Measurements from ENCODE around the gene NT5DC4.

NT5DC4 gene

DNA sequence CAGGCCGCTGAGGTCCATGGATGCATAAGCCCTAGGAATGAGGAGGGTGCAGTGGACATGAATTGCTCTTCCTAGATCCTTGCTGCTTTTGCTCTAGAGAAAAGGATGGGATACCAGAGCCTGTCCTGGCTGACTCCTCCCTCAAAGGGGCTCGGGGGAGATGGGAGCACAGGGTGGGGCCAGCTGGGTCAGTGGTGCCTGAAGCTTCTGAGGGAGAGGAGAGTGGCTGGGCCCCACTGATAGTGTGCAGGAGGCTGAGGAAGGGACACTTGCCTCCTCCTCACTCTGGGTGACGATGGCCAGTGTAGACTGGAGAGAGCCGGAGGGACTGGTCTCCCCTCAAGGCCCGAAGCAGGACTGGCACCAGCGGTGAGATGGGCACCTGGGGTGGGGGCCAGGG lies at the start of gene NT5DC4:
Gene NT5DC4 (plus strand): TSS at position 236 of the 400 bp plus-strand sequence. CDS start 60 bp downstream, at position 296.
- no peak for DNase-seq (ENCODE audit: low spot score)

DNA sequence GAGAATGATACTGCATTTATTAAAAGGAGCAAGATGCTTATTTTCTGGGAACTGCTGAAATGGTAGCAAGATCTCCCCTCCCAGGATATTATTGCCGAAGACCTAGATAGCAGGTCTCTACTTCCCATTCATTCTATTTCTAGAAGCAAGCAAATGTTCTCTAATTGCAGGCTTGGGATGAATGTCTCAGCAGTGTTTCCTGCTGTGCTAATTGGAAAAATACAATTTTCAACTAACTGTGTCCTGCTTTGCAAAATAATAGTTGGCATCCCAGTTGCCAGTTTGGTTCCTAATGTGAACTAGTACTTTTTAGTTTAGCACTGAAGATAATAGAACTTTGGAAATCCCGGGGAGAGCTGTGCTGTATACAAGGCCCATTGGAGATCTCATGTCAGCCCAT lies 49.0 kb upstream of the NT5DC4 start:
- DNase-seq (ENCODE audit: low spot score) = no peak

DNA sequence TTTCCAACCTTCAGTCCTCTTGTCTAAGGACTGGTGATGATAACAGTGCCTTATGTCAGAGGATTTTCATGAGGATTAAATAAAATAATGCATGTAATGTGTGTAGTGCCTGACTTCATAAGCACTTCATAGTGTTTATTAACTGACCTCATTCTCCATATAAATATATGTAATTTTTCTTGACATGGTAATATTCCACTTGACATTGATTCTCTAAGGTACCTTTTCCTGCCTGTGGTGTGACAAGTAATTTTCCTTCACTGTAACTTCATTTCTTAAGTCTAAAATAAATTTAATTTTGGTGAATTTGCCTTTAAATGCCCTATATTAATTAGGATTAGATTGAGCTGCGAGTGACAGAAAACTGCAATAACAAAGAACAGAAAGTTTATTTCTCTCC lies 47.8 kb upstream of the NT5DC4 start:
- no peak for DNase-seq (ENCODE audit: low spot score)

DNA sequence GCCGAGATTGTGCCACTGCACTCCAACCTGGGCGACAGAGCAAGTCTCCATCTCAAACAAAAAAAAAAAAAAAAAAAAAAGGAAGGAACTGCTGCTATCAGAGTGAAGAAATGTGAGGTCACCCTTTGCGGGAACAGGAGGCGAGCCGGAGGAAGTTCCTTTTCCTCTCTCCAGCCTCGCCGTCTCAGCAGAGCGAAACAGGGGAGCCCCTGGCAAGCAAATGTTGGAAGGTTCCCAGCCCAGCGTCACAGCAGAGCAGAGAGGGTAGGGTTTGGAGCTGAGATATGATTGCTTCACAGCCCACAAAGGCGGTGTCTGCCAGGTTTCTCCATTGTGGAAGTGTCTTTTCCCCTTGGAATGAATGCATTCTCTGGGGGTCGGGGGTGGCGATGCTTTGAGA lies 46.6 kb upstream of the NT5DC4 start:
- no peak for DNase-seq (ENCODE audit: low spot score)

DNA sequence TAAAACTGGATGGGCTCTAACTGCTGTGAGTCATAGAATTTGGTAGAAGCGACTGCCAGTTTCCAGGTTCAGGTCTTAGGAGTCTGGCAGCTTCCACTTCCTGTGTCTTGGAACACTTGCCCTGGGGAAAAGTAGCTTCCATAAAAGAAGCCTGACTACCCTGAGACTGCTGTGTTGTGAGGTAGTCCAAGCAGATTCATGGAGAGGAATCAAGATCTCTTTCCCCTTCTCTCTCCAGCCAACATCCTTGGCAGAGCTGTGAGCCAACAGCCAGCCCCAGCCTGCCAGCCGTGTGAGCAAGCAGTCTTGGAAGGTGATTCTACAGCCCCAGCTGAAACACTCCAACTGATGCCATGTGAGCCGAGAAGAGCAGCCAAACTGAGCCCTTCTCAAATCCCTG lies 41.3 kb upstream of the NT5DC4 start:
- DNase-seq (ENCODE audit: low spot score) = no peak

DNA sequence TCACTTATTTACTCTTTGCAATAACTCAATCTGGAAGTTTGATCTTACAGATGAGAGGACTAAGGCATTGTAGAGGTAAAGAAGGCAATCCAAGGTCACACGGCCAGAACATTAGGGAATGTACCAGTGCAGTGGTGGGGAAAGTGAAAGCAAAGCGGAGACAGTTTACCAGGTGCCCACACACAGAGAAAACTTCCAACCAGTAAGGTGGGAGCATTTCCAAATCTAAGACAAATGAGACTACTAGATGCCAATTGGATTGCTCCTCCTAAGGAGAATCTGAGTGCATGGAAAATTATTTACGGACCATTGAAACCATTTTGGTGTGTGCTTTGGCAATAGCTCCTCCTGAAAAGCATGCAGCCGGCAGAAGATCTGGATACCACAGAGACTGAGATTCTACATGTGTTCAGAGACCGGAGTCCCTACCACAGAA lies 40.1 kb upstream of the NT5DC4 start:
- no peak for DNase-seq (ENCODE audit: low spot score)

DNA sequence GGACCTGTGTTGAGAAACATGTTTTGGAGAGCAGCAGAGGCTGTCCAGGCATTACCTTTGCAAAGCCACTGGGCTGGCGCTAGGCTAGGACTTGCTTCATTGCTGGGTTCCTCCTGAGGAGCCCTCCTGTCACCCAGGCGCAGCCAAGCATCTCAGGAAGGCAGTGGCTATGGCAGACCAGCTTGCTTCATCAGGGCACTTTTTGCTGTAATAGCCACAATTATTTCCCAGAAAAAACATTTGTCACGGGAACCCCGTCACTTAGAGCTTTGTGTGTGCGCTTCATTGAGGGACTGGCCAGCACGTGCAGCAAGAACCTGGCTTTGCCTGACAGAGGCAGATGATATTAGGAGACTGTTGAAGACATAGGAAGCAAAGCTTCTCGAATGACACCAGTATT lies 38.7 kb upstream of the NT5DC4 start:
- DNase-seq (ENCODE audit: low spot score) = no peak

DNA sequence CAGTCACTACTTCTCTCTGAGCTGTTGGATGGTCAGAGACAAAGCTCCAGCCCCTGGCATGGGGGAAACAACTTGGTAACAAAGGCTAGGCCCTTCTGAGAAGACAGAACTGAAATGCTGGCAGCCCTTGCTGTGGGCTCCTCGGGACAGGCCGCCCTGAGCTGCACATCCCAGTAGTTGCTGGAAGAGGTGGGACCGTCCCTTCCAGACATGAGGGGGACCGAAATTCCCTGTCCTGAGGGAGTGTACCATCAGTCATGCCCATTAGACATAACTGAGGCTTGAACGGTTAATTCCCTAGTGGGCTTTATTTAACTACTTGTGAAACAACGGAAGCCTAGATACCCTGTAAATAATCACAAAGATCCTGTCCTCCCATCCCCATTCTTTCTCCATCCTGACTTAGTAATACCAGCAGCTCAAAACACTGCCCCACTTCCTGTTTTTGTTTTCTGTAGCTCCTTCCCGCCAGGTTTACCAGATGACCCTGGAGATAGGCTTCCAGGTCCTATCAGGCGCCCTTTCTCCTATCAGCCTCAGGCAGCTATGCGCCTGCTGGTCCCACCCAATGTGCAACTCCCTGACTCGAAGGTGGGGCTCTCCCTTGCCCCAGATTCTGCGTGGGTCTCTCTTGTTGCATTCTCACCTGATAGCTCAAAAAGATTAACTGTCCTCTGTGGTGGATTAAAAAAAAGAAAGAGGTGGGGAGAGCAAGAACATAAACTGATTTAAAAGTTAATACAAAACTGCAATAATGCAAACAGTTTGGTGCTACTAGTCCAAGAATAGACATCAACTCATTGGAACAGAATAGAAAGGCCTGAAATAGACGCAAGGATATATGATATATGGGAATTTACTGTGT lies 37.0 kb upstream of the NT5DC4 start:
- DNase-seq (ENCODE audit: low spot score) = peak; percentile 85

DNA sequence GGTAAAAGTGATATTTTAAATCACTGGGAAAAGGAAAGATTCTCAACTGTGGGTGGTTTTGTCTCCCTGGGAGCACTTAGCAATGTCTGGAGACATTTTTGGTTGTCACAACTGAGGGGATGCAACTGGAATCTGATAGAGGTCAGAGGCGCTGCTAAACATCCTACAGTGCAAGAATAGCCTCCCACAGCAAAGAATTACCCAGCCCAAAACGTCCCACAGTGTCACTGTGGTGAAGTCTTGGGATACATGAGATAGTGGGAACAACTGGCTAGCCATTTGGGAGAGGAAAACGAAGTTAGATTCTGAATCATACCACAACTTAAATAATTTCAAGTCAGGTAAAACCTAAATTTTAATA lies 36.4 kb upstream of the NT5DC4 start:
- no peak for DNase-seq (ENCODE audit: low spot score)

DNA sequence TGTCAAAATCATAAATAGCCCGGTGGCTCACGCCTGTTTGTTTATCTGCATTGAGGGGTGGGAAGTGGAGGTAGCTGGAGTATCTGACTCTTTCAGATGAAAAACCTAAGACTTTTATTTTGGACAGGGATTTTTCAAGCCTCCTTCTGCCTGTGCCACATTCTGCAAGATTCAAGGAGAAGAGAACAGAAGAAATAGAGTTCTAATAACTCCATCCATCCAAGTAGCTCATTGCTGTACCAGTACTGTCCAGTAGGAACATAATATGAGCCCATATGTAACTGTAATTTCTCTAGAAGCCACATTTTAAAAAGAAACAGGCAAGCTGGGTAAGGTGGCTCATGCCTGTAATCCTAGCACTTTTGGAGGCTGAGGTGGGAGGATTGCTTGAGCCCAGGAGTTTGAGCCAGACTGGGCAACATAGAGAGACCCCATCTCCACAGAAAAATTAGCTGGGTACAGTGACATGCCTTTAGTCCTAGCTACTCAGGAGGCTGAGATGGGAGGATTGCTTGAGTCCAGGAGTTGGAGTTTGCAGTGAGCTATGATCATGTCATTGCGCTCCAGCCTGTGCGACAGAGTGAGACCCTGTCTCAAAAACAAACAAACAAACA lies 35.4 kb upstream of the NT5DC4 start:
- peak; percentile 70 for DNase-seq (ENCODE audit: low spot score)

DNA sequence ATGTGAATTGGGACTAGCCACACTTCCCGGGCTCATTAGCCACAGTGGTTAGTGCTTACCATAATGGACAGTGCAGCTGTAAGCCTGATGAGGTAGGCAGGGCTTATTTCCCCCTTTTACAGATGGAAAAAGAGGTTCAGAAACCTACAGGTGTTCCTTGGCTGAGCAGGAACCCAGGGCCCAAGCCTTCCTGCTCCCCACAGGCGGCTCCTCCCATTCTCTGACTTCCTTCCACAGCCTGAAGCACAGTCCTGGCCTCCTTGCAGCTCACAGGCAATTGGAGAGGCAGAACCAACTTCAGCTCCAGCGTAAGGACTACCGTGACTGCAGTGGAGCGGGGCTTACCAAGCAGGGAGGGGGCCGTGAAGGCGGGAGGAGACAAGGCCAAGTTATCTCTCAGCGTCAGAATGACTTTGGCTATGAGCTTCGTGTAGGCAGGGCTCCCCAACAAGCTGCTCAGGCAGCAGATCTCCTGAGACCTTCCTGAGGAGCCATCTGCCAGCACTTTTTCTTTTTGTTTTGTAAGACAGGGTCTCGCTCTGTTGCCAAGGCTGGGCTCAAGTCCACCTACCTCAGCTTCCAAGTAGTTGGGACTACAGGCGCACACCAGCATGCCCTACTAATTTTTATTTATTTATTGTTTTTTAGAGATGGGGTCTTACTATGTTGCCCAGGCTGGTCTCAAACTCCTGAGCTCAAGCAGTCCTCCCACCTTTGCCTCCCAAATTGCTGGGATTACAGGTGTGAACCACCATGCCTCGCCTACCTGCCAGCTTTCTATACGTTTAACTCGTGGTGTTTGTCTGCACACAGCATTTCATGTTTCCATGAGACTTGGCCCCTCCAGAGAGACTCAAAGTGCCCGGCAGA lies 34.2 kb upstream of the NT5DC4 start:
- DNase-seq (ENCODE audit: low spot score) = peak; percentile 88

DNA sequence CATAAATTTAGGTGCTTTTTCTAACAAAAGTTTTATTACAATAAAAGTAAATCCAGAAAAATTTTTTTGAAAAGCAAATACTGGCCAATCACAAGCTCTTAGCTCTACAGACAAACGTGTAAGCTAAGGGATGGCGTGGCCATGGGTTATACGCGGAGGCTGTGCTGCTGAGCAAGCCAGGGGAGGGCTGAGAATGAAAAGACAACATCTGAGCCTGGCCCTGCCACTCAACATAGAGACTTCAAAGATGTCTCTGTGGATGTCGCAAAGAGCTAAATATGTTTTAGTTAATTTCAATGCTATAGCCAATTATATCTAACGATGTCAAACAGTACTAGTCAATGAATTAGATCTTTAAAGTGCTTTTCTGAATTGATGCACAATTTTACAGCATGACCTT lies 33.3 kb upstream of the NT5DC4 start:
- no peak for DNase-seq (ENCODE audit: low spot score)

DNA sequence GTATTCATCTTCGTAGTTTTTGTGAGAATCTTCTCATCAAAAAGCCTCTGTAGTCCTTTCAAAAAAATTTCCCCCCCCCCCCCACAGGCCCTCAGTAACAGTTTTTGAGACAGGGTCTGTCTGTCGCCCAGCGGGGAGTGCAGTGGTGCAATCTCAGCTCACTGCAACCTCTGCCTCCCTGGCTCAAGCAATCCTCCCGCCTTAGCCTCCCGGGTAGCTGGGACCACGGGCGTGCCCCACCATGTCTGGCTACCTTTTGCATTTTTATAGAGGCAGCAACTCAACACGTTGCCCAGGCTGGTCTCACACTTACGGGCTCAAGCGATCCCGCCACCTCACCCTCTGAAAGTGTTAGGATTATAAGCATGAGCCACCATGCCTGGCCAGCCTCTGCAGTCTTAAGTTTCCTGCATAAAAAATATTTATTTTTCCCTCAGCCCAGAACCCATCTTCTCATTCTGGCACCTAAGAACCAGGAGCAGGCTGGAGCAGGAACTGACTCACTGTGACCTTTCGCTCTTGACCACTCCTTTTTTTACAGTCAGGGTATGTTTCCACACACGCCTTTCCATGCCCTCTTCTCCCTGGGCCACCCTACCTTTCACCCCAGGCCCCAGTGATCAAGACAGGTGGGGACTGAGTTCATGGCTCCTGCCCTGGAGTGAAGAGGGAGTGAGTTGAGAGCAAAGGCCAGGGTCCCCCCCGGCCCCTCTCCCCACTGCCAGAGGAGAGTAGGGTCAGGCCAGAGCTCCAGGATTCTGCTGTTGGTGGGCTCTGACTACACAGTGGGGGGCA lies 32.5 kb upstream of the NT5DC4 start:
- no peak for DNase-seq (ENCODE audit: low spot score)

DNA sequence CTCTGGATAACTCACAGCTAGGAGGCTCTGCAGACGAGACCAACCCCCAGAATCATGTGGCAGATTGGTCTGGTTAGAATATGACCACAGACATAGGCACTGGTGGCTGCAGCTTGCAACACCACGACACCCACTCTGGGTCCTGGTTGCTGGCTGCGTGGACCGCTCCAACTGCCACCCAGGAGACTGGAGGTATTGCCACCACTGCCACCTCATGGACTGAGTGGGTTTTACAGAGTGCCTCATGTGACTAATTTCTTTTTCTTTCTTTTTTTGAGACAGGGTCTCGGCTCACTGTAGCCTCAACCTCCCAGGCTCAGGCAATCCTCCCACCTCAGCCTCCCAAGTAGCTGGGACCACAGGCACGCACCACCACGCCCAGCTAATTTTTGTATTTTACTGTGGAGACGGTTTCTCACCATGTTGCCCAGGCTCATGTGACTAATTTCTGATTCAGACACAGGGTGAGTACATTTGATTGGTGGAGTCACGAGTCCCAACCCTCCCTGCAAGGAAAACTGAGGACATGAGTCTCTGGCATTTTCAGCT lies 29.9 kb upstream of the NT5DC4 start:
- DNase-seq (ENCODE audit: low spot score) = peak; percentile 85

DNA sequence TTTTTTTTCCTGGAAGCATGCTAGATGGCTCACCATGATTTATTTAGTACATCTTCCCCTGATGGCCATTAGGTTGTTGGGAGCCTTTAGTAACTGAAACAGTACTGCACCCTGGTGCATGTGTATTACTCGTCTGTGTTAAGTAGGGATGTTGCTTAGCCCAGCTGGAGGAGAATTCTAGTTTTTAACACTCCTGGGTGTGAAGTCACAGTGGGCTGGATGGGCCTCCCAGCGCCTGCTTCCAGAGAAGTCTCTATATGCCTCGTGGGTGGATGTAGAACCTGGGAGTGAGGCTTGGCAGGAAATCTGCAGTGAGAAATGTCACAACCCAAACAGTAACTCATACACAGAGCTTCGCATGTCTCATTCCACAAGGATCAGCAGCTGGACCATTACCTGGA lies 28.9 kb upstream of the NT5DC4 start:
- DNase-seq (ENCODE audit: low spot score) = no peak

DNA sequence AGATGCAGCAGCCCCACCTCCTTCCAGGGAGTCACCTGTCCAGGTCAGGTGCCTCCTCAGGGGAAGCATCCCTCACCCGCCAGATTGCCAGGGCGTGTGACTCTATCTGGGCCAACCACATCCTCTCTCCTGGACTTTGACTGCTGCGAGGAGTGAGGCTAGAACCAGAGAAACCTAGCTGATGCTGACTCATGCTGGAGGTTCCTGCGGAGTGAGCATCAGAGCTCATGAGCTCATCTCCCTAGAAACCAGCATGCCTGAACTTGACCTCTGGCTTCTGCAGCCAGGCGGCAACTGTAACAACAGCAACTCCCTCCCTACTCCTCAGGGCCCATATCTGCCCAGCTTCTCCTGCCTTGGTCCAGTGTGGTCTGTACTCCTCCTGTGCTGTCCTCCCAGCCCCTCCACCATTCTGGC lies 28.3 kb upstream of the NT5DC4 start:
- DNase-seq (ENCODE audit: low spot score) = peak; percentile 85

DNA sequence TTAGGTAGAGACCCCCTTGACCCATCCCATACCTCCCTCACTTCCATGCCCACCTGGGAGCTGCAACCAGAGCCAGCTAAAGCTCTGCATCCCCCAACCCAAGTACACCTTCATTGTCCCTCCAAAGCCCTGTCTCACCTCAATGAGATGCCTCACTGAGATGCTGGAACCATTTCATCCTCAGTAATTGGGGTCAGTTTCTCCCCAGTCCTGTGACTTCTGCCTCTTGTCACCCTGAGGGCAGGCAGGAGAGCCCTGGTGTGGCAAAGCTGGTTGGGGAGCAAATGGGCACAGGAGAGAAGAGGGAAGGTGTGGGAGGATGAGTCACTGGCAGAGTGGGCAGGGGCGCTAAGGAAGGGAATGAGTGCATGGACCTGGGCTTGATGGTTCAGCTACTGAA lies 27.9 kb upstream of the NT5DC4 start:
- DNase-seq (ENCODE audit: low spot score) = peak; percentile 46

DNA sequence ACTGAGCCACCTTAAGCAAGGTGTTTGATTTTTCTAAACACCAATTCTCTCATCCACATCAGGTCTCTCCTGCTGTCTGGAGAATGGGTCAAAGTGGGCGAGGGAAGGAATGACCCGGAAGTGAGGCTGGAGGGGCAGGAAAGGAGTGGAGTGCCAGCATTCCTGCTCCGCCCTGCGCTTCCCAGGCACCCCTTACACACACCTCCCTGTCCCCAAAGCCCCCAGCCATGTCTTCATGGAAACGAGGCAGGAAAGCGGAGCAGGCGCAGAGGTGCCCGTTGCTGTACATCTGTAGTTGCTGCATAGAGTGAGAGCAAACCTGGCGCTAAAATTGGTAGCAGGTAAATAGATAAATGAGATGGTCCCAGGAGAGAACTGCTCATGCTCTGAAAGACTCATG lies 27.2 kb upstream of the NT5DC4 start:
- DNase-seq (ENCODE audit: low spot score) = no peak

DNA sequence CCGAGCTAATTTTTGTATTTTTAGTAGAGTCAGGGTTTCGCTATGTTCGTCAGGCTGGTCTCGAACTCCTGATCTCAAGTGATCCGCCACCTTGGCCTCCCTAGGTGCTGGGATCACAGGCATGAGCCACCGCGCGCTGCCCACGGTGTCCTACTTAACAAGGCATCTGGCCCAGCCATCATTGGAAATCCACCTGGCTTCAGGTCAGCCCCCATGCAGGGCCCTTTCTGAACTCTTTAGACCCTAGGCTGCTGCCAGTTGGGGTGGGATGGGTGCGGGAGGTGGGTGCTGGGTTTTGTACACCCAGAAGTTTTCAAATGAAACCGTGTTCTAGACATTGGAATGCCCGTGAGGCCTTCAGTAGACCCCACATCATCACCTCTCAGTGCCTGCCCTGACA lies 26.6 kb upstream of the NT5DC4 start:
- DNase-seq (ENCODE audit: low spot score) = no peak

DNA sequence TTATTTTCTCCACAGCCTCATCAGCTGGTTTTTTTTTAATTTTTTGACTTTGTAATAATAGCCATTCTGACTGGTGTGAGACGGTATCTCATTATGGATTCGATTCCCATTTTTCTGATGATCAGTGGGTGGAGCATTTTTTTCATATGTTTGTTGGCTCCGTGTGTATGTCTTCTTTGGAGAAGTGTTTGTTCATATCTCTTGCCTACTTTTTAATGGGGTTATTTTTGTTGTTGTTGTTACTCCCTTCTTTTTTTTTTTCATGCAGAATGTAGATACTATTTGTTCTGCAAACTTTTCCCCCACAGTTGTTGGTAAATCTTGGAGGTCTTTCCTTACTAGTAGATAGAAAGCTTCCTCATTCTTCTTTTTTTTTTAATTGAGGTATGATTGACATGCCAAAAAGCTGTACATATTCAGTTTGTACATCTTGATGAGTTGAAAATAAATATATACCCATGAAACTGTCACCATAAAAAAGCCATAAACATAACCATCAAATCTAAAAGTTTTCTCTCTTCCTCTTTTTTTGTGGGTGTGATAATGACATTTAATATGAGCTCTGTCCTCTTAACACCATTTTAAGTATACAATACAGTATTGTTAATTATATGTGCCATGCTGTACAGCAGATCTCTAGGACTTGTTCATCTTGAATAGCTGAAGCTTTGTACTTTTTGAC lies 21.8 kb upstream of the NT5DC4 start:
- DNase-seq (ENCODE audit: low spot score) = no peak
